Pancreas (tissue), 10 donors: ENCODE results near the gene KCNK2. TPM values are rescaled to one million over a fixed set of nuclear protein-coding genes. Genes with fewer than 3 reads are reported as not detected.

ENCODE experiments used
- ATAC-seq, 4 donors: fragments of 200-7000 bp; cut with Tn5 transposase; one replicate each; pipeline versions ENCODE4 v1.8.0 to v1.9.1; 2020; ENCODE audit warnings: mild to moderate bottlenecking in 4 of 4, moderate library complexity in 4 of 4
- DNase-seq, 6 donors: peaks; one replicate each; pipeline ENCODE4 v3.0.0-alpha.2; 2020
- FAIRE-seq: peaks from 2 replicates; lab custom pipeline; 2012; peaks lifted over from hg19 to GRCh38; lab: Jason Lieb, UNC
- H3K27ac ChIP-seq, 4 donors: fragments of 200-600 bp; sonication (generic); 1 replicate in 3 of 4; 2 replicates in 1 of 4; pipeline versions ENCODE4 v1.5.0 to v1.8.0; 2020
- H3K27me3 ChIP-seq, 4 donors: fragments of 200-600 bp; one replicate each; pipeline ENCODE4 v1.8.0; 2021
- H3K36me3 ChIP-seq, 3 donors: fragments of 200-600 bp; sonication (generic) in 1 of 3; one replicate each; pipeline versions ENCODE4 v1.5.0 to v1.8.0; 2020 to 2021
- H3K4me1 ChIP-seq, 3 donors: fragments of 200-600 bp; one replicate each; pipeline ENCODE4 v1.8.0; 2021
- H3K4me3 ChIP-seq, 4 donors: fragments of 200-600 bp; sonication (generic) in 2 of 4; one replicate each; pipeline versions ENCODE4 v1.5.0 to v1.8.0; 2020 to 2021
- H3K9me3 ChIP-seq, 4 donors: fragments of 200-600 bp; one replicate each; pipeline ENCODE4 v1.8.0; 2021
- CTCF ChIP-seq, 4 donors: fragments of 200-600 bp; sonication (generic) in 3 of 4; IDR thresholded peaks; one replicate each; pipeline versions ENCODE4 v1.5.0 to v1.8.0; 2021; ENCODE audit warnings: antibody characterized with exemption in 4 of 4
- WGBS, 2 donors: extraction: QIAGEN DNeasy Blood & Tissue Kit; methylation state at CpG; one replicate each; pipeline ENCODE4 v1.1.7; 2013; 5-methylcytosine and 5-hydroxymethylcytosine counted together
- intact Hi-C, 3 donors: fragments of 100-400 bp; cut with DNase I; formaldehyde crosslinking; loops; one replicate each; pipeline versions ENCODE4 v1.11.1 to v1.14.2; 2022
- polyA plus RNA-seq, 2 donors: library from polyadenylated mRNA; stranded (reverse); fragments of 200-250 nt; gene quantifications; one replicate each; pipeline ENCODE4 v1.2.3, GENCODE V29; 2013
- total RNA-seq, 6 donors: library from RNA; stranded (reverse); fragmentation: NEBNext Ultra II Directional in 4 of 6; extraction: Animal tissue kit (Norgen Biotek cat#: 25700) in 4 of 6; gene quantifications; one replicate each; pipeline versions ENCODE4 v1.2.1 to v1.2.4, GENCODE V29; 2021 to 2023
- donor health status: healthy with polysubstance abuse.
- donor health status: DM: no; HTN: no; CAD: no; lungs with moderate emphysema.
- donor health status: DM: no; HTN: no; CAD: no.
- donor health status: control.
- donor health status: control.
- donor health status: Bipolar disorder and iron deficiency.
- donor health status: DM: yes; HTN: yes; CAD: no.
- donor health status: DM: no; HTN: no; CAD: no.
- donor health status: DM: no; HTN: no; CAD: no.
- donor health status: DM: yes; HTN: yes; CAD: no.

KCNK2 gene
- total and polyA plus RNA-seq, 8 donors = 0.12 to 2.4 (median 0.57) TPM

GRCh38 chr1:215185067-215185620 is 102.6 kb downstream of the KCNK2 start:
- Histone ChIP-seq H3K36me3 (no peaks in the 10 kb centered on the region), H3K4me3 (no peak overlapping the region), H3K9me3 (no peaks in the 10 kb centered on the region), H3K27me3 (no peaks in the 10 kb centered on the region), H3K4me1 (no peaks in the 10 kb centered on the region), H3K27ac (no peak overlapping the region)
- intact Hi-C loops = no loop called here
- ATAC-seq = no peak
- TF ChIP-seq CTCF (IDR thresholded peaks at IDR 0.05) = no peak
- WGBS, 2 donors = 59 to 66% methylated on average over 2 of the region's 2 CpGs
- DNase-seq = no peak
- FAIRE-seq = no peak

- Histone ChIP-seq H3K27me3 (no peaks in the 10 kb centered on the region), H3K36me3 (no peaks in the 10 kb centered on the region), H3K9me3 (no peaks in the 10 kb centered on the region), H3K4me1 (no peaks in the 10 kb centered on the region), H3K4me3 (no peak overlapping the region), H3K27ac (no peak overlapping the region)
- intact Hi-C loops = no loop called here
- FAIRE-seq (no peak), DNase-seq (no peak), ATAC-seq (no peak)
- TF ChIP-seq CTCF (IDR thresholded peaks at IDR 0.05) = no peak
Measured at GRCh38 chr1:215188302-215188950, 105.9 kb downstream of the KCNK2 start.

GRCh38 chr1:215192306-215192705 is 109.8 kb downstream of the KCNK2 start:
- no peak overlapping the region for H3K27ac ChIP-seq
- no peaks in the 10 kb centered on the region for H3K4me1 ChIP-seq
- ATAC-seq (no peak), FAIRE-seq (no peak), DNase-seq (no peak)
- intact Hi-C loops = no loop called here
- no peaks in the 10 kb centered on the region for H3K36me3 ChIP-seq
- no peak for TF ChIP-seq CTCF (IDR thresholded peaks at IDR 0.05)
- H3K4me3 ChIP-seq = no peak overlapping the region
- no peaks in the 10 kb centered on the region for H3K27me3 ChIP-seq
- H3K9me3 ChIP-seq = no peaks in the 10 kb centered on the region

- ATAC-seq = no peak
- Histone ChIP-seq H3K36me3 (no peaks in the 10 kb centered on the region), H3K27me3 (no peaks in the 10 kb centered on the region), H3K27ac (no peak overlapping the region), H3K4me3 (no peak overlapping the region), H3K9me3 (no peaks in the 10 kb centered on the region), H3K4me1 (no peaks in the 10 kb centered on the region)
- FAIRE-seq = no peak
- intact Hi-C loops = no loop called here
- no peak for TF ChIP-seq CTCF (IDR thresholded peaks at IDR 0.05)
- DNase-seq = no peak
- 69 to 80% methylated on average over 1 of the region's 1 CpG for WGBS, 2 donors
Measured at GRCh38 chr1:215198021-215198420, 115.5 kb downstream of the KCNK2 start.

GRCh38 chr1:215200121-215200520 is 117.6 kb downstream of the KCNK2 start:
- TF ChIP-seq CTCF (IDR thresholded peaks at IDR 0.05) = no peak
- H3K27me3 ChIP-seq = no peaks in the 10 kb centered on the region
- no peak overlapping the region for H3K27ac ChIP-seq
- DNase-seq = no peak
- no peak for FAIRE-seq
- H3K4me1 ChIP-seq = no peaks in the 10 kb centered on the region
- no peaks in the 10 kb centered on the region for H3K9me3 ChIP-seq
- 56 to 73% methylated on average over 1 of the region's 1 CpG for WGBS, 2 donors
- no peaks in the 10 kb centered on the region for H3K36me3 ChIP-seq
- no peak for ATAC-seq
- intact Hi-C loops = no loop called here
- H3K4me3 ChIP-seq = no peak overlapping the region
